Esophagus squamous epithelium (tissue), 5 donors: ENCODE data around the gene GLDN. TPM values are rescaled to one million over a fixed set of nuclear protein-coding genes. Genes with fewer than 3 reads are reported as not detected.

Experiments
- DNase-seq: peaks from one replicate; lab custom pipeline; 2025; lab: John Stamatoyannopoulos, UW
- H3K27ac ChIP-seq, 4 donors: fragments of 200-600 bp; sonication (generic); one replicate each; pipeline ENCODE4 v1.5.1; 2016 to 2019; ENCODE audit warnings: mild to moderate bottlenecking in 1 of 4
- H3K27me3 ChIP-seq, 4 donors: fragments of 200-600 bp; sonication (generic); 1 replicate in 3 of 4; 2 replicates in 1 of 4; pipeline versions ENCODE4 v1.5.1 to v1.6.0; 2017 to 2021; ENCODE audit warnings: antibody characterized with exemption in 1 of 4
- H3K36me3 ChIP-seq, 3 donors: fragments of 200-600 bp; sonication (generic); one replicate each; pipeline ENCODE4 v1.5.1; 2016 to 2019
- H3K4me1 ChIP-seq, 3 donors: fragments of 200-600 bp; sonication (generic); one replicate each; pipeline ENCODE4 v1.5.1; 2017 to 2019
- H3K4me3 ChIP-seq, 4 donors: fragments of 200-600 bp; sonication (generic); 1 replicate in 3 of 4; 2 replicates in 1 of 4; pipeline ENCODE4 v1.5.1; 2016 to 2019; ENCODE audit warnings: mild to moderate bottlenecking in 2 of 4, moderate library complexity in 1 of 4
- H3K9me3 ChIP-seq, 3 donors: fragments of 200-600 bp; sonication (generic); one replicate each; pipeline ENCODE4 v1.5.1; 2016 to 2019
- CTCF ChIP-seq, 6 experiments: fragments of 450-650 bp in 4 of 6; fragments of 200-600 bp in 2 of 6; sonication (generic) in 2 of 6; IDR thresholded peaks; one replicate each; pipeline ENCODE4 v1.5.1; 2016 to 2019; ENCODE audit warnings: antibody characterized with exemption in 6 of 6, mild to moderate bottlenecking in 4 of 6, moderate library complexity in 4 of 6
- POLR2A ChIP-seq, 4 donors: fragments of 450-650 bp; IDR thresholded peaks; one replicate each; pipeline ENCODE4 v1.6.1; 2017; ENCODE audit warnings: antibody characterized with exemption in 4 of 4, mild to moderate bottlenecking in 4 of 4, moderate library complexity in 3 of 4
- WGBS, 2 donors: methylation state at CpG; one replicate each; pipeline ENCODE4 v1.1.5; 2018; 5-methylcytosine and 5-hydroxymethylcytosine counted together
- intact Hi-C: fragments of 100-400 bp; cut with DNase I; formaldehyde crosslinking; loops from one replicate; pipeline ENCODE4 v1.15.0; 2022
- total RNA-seq, 4 donors: library from RNA; depleted of rRNA; stranded (reverse); fragments of >200 nt; gene quantifications; one replicate each; pipeline ENCODE4 v1.1.0, GENCODE V29; 2016
- donor health status: DM: yes; HTN: yes; CAD: no.

GLDN gene
- total RNA-seq, 4 donors from 2014 or later: 0.31 to 2.1 (median 0.74) TPM

- Histone ChIP-seq H3K36me3 (no peaks in the 10 kb centered on the region), H3K27ac (no peak overlapping the region), H3K27me3 (no peaks in the 10 kb centered on the region), H3K9me3 (no peaks in the 10 kb centered on the region), H3K4me3 (no peak overlapping the region), H3K4me1 (peaks cover 0 to 21% (median 3%) of the 10 kb centered on the region in 3 donors)
- 68 to 77% methylated on average over 9 of the region's 9 CpGs for WGBS, 2 donors
- TF ChIP-seq CTCF (IDR thresholded peaks at IDR 0.05) (no peak), POLR2A (IDR thresholded peaks at IDR 0.05) (no peak)
- intact Hi-C loops: no loop called here
- DNase-seq: no peak
Measured at GRCh38 chr15:51363383-51363782, 21.9 kb downstream of the GLDN start.

- TF ChIP-seq CTCF (IDR thresholded peaks at IDR 0.05): no peak
- TF ChIP-seq POLR2A (IDR thresholded peaks at IDR 0.05): no peak
- Histone ChIP-seq H3K27me3 (no peaks in the 10 kb centered on the region), H3K4me3 (no peak overlapping the region), H3K36me3 (no peaks in the 10 kb centered on the region), H3K27ac (no peak overlapping the region), H3K9me3 (no peaks in the 10 kb centered on the region), H3K4me1 (peaks cover 0 to 21% (median 3%) of the 10 kb centered on the region in 3 donors)
- intact Hi-C loops: no loop called here
- WGBS, 2 donors: 80 to 84% methylated on average over 6 of the region's 6 CpGs
- DNase-seq: no peak
Measured at GRCh38 chr15:51365417-51365816, 24.0 kb downstream of the GLDN start.

GRCh38 chr15:51366071-51366470 lies 24.6 kb downstream of the GLDN start:
- no peaks in the 10 kb centered on the region for H3K9me3 ChIP-seq
- H3K27ac ChIP-seq: peak overlapping the region in 3 of 4 donors; percentile 2 to 32 (median 18)
- DNase-seq: no peak
- WGBS, 2 donors: 68 to 74% methylated on average over 5 of the region's 5 CpGs
- H3K27me3 ChIP-seq: no peaks in the 10 kb centered on the region
- intact Hi-C loops: no loop called here
- no peak for TF ChIP-seq CTCF (IDR thresholded peaks at IDR 0.05)
- TF ChIP-seq POLR2A (IDR thresholded peaks at IDR 0.05): no peak
- peaks cover 0 to 23% (median 3%) of the 10 kb centered on the region in 3 donors for H3K4me1 ChIP-seq
- no peak overlapping the region for H3K4me3 ChIP-seq
- no peaks in the 10 kb centered on the region for H3K36me3 ChIP-seq

- no peak for DNase-seq
- Histone ChIP-seq H3K4me1 (peaks cover 0 to 29% (median 3%) of the 10 kb centered on the region in 3 donors), H3K27me3 (no peaks in the 10 kb centered on the region), H3K27ac (peak overlapping the region in 1 of 4 donors; percentile 2), H3K9me3 (no peaks in the 10 kb centered on the region), H3K4me3 (no peak overlapping the region), H3K36me3 (no peaks in the 10 kb centered on the region)
- intact Hi-C loops: no loop called here
- 26 to 34% methylated on average over 3 of the region's 3 CpGs for WGBS, 2 donors
- TF ChIP-seq CTCF (IDR thresholded peaks at IDR 0.05) (no peak), POLR2A (IDR thresholded peaks at IDR 0.05) (no peak)
Measured at GRCh38 chr15:51366920-51367319, 25.5 kb downstream of the GLDN start.

- WGBS, 2 donors: 40 to 80% methylated on average over 5 to 7 of the region's 10 CpGs
- Histone ChIP-seq H3K27ac (peak overlapping the region in 1 of 4 donors; percentile 2), H3K4me1 (peaks cover 0 to 29% (median 3%) of the 10 kb centered on the region in 3 donors), H3K27me3 (no peaks in the 10 kb centered on the region), H3K9me3 (no peaks in the 10 kb centered on the region), H3K36me3 (no peaks in the 10 kb centered on the region), H3K4me3 (no peak overlapping the region)
- intact Hi-C loops: no loop called here
- no peak for DNase-seq
- TF ChIP-seq CTCF (IDR thresholded peaks at IDR 0.05) (no peak), POLR2A (IDR thresholded peaks at IDR 0.05) (no peak)
Measured at GRCh38 chr15:51367322-51367976, 26.0 kb downstream of the GLDN start.
